ENCODE results near the gene DGAT2. TPM values are rescaled to one million over a fixed set of nuclear protein-coding genes. Genes with fewer than 3 reads are reported as not detected.
"Not testable (repeated sequence)": the region's sequence is repeated elsewhere in the genome, so short reads cannot be mapped to it uniquely, and the experiment has no call there.

DGAT2 gene
- total RNA-seq, 1 experiment from 2014 or later, result 2.8 TPM

DNA sequence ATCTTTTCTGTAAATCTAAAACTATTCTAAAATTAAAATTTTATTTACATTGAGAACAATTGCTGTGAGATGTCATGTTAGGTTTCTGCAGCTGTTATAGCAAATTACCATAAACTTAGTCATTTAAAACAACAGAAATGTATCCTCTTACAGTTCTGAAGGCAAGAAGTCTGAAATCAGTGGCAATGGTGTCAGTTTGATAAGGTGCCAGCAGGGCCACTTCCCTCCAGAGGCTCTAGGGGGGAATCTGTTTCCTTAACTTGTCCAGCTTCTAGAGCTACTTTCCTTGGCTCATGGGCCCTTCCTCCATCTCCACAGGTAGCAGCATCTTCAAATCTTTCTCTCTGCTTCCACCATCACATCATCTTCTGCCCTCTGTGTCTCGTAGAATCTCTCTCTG lies 27.9 kb upstream of the DGAT2 start:
- no peak overlapping the region for H3K4me3 Mint-ChIP-seq
- H3K4me2 ChIP-seq (ENCODE audit: insufficient read depth, insufficient read length, low read length), result no peak overlapping the region
- H3K79me2 ChIP-seq (ENCODE audit: insufficient read depth, low read length), result no peaks in the 10 kb centered on the region
- no peak overlapping the region for H3K56ac ChIP-seq (ENCODE audit: insufficient read length, low read depth, low read length)
- H4K91ac ChIP-seq (ENCODE audit: insufficient read length, low read depth, low read length), result no peak overlapping the region
- H4K20me1 ChIP-seq (ENCODE audit: control insufficient read depth, insufficient read depth, insufficient read length), result no peaks in the 10 kb centered on the region
- peaks cover 2 to 3% of the 10 kb centered on the region in 2 experiments; a peak in 1 of 4 replicates for H3K4me1 Mint-ChIP-seq
- no peaks in the 10 kb centered on the region for H3K27me3 ChIP-seq (ENCODE audit: insufficient read depth, low read length)
- H2AFZ ChIP-seq (ENCODE audit: low read length), result no peak overlapping the region
- no peak overlapping the region for H2BK5ac ChIP-seq (ENCODE audit: insufficient read length, low read length)
- no peak overlapping the region for H2BK12ac ChIP-seq (ENCODE audit: insufficient read length, low read depth, low read length)
- H3K14ac ChIP-seq (ENCODE audit: insufficient read depth, low read length), result no peak overlapping the region
- WGBS (ENCODE audit: extremely low coverage, insufficient read length, low lambda C conversion rate), result no CpG with 5 or more reads among the region's 1 CpG
- no peak overlapping the region for H3K4ac ChIP-seq (ENCODE audit: low read depth, low read length)
- no peak overlapping the region for H3K27ac ChIP-seq (ENCODE audit: insufficient read length, low read depth, low read length)
- H3T11ph ChIP-seq (ENCODE audit: low read length), result no peak overlapping the region
- H3K79me1 ChIP-seq (ENCODE audit: insufficient read depth, low read depth, low read length, poor library complexity, severe bottlenecking), result no peaks in the 10 kb centered on the region
- no peak overlapping the region for H3K27ac Mint-ChIP-seq
- H2BK120ac ChIP-seq (ENCODE audit: low read depth, low read length, poor library complexity, severe bottlenecking), result no peak overlapping the region
- H3K36me3 Mint-ChIP-seq (ENCODE audit: insufficient read depth in 1 of 3, low read depth in 3 of 3), result no peaks in the 10 kb centered on the region
- TF ChIP-seq, protein P1, sequence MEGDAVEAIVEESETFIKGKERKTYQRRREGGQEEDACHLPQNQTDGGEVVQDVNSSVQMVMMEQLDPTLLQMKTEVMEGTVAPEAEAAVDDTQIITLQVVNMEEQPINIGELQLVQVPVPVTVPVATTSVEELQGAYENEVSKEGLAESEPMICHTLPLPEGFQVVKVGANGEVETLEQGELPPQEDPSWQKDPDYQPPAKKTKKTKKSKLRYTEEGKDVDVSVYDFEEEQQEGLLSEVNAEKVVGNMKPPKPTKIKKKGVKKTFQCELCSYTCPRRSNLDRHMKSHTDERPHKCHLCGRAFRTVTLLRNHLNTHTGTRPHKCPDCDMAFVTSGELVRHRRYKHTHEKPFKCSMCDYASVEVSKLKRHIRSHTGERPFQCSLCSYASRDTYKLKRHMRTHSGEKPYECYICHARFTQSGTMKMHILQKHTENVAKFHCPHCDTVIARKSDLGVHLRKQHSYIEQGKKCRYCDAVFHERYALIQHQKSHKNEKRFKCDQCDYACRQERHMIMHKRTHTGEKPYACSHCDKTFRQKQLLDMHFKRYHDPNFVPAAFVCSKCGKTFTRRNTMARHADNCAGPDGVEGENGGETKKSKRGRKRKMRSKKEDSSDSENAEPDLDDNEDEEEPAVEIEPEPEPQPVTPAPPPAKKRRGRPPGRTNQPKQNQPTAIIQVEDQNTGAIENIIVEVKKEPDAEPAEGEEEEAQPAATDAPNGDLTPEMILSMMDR (conservative IDR thresholded peaks at IDR 0.05), result peak; percentile 19; the same call in 1 of the 3 replicates
- H3K23me2 ChIP-seq (ENCODE audit: insufficient read length, low read depth, low read length, poor library complexity, severe bottlenecking), result no peaks in the 10 kb centered on the region
- peaks cover 26% of the 10 kb centered on the region for H3K27me3 Mint-ChIP-seq (ENCODE audit: low read depth)
- H3K9me3 ChIP-seq (ENCODE audit: control insufficient read depth, low read depth, low read length), result no peaks in the 10 kb centered on the region
- H3K4me1 ChIP-seq (ENCODE audit: insufficient read depth, low read length), result no peaks in the 10 kb centered on the region
- no peak overlapping the region for H2AK5ac ChIP-seq (ENCODE audit: insufficient read length, low read length)
- H3K9me3 Mint-ChIP-seq, result 0 out of 5 replicates have a peak, but pooled peaks cover 0 to 3% of the 10 kb centered on the region in 2 experiments
- H2BK20ac ChIP-seq (ENCODE audit: low read depth, low read length, poor library complexity, severe bottlenecking), result no peak overlapping the region
- no peak overlapping the region for H3K23ac ChIP-seq (ENCODE audit: insufficient read length, low read depth, low read length)
- no peak overlapping the region for H4K5ac ChIP-seq (ENCODE audit: insufficient read length, low read depth, low read length)
- no peak overlapping the region for H2BK15ac ChIP-seq (ENCODE audit: low read depth, low read length)
- no peak overlapping the region for H4K8ac ChIP-seq (replicated peaks; ENCODE audit: insufficient read length, low read depth, low read length)
- no peak for DNase-seq
- no peak overlapping the region for H3K18ac ChIP-seq (ENCODE audit: insufficient read length, low read depth, low read length)
- no peak overlapping the region for H3K9ac ChIP-seq (ENCODE audit: extremely low read depth, insufficient read length, low read length)

DNA sequence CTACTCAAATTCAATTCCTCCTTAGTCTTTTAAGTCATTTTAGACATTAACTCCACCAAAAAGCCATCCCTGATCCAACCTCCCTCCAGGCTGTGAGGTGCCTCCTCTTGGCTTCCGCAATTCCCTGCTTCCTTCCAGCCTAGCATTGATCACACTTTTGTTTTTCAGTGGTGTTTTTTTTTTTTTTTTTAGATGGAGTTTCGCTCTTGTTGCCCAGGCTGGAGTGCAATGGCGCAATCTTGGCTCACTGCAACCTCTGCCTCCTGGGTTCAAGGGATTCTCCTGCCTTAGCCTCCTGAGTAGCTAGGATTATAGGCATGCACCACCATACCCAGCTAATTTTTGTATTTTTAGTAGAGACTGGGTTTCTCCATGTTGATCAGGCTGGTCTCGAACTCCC lies 25.4 kb upstream of the DGAT2 start:
- H3T11ph ChIP-seq (ENCODE audit: low read length); H3K4ac ChIP-seq (ENCODE audit: low read depth, low read length); H2AK5ac ChIP-seq (ENCODE audit: insufficient read length, low read length); H2BK12ac ChIP-seq (ENCODE audit: insufficient read length, low read depth, low read length); H3K79me1 ChIP-seq (ENCODE audit: insufficient read depth, low read depth, low read length, poor library complexity, severe bottlenecking); H3K23me2 ChIP-seq (ENCODE audit: insufficient read length, low read depth, low read length, poor library complexity, severe bottlenecking); H2BK120ac ChIP-seq (ENCODE audit: low read depth, low read length, poor library complexity, severe bottlenecking); H3K4me1 ChIP-seq (ENCODE audit: insufficient read depth, low read length); H3K4me1 Mint-ChIP-seq; H3K4me3 Mint-ChIP-seq; H3K56ac ChIP-seq (ENCODE audit: insufficient read length, low read depth, low read length); H2AFZ ChIP-seq (ENCODE audit: low read length); H3K27ac ChIP-seq (ENCODE audit: insufficient read length, low read depth, low read length); H4K5ac ChIP-seq (ENCODE audit: insufficient read length, low read depth, low read length); H4K8ac ChIP-seq (replicated peaks; ENCODE audit: insufficient read length, low read depth, low read length); H4K91ac ChIP-seq (ENCODE audit: insufficient read length, low read depth, low read length); H3K9me3 ChIP-seq (ENCODE audit: control insufficient read depth, low read depth, low read length); H2BK5ac ChIP-seq (ENCODE audit: insufficient read length, low read length); H3K27me3 ChIP-seq (ENCODE audit: insufficient read depth, low read length); DNase-seq; H2BK15ac ChIP-seq (ENCODE audit: low read depth, low read length); H3K27ac Mint-ChIP-seq; H3K14ac ChIP-seq (ENCODE audit: insufficient read depth, low read length); H3K23ac ChIP-seq (ENCODE audit: insufficient read length, low read depth, low read length); H2BK20ac ChIP-seq (ENCODE audit: low read depth, low read length, poor library complexity, severe bottlenecking); H3K79me2 ChIP-seq (ENCODE audit: insufficient read depth, low read length); H3K9ac ChIP-seq (ENCODE audit: extremely low read depth, insufficient read length, low read length); H3K4me2 ChIP-seq (ENCODE audit: insufficient read depth, insufficient read length, low read length); H3K18ac ChIP-seq (ENCODE audit: insufficient read length, low read depth, low read length); H4K20me1 ChIP-seq (ENCODE audit: control insufficient read depth, insufficient read depth, insufficient read length): not testable (repeated sequence)
- H3K9me3 Mint-ChIP-seq, result peaks cover 7 to 15% of the 10 kb centered on the region in 2 experiments; a peak in 4 of 5 replicates
- H3K36me3 Mint-ChIP-seq (ENCODE audit: insufficient read depth in 1 of 3, low read depth in 3 of 3), result peaks cover 7 to 13% (median 8%) of the 10 kb centered on the region in 3 experiments
- peaks cover 45% of the 10 kb centered on the region for H3K27me3 Mint-ChIP-seq (ENCODE audit: low read depth)
- WGBS (ENCODE audit: extremely low coverage, insufficient read length, low lambda C conversion rate), result no CpG with 5 or more reads among the region's 4 CpGs
